HepG2 (cell line): ENCODE measurements around the gene LY6G5B. TPM values are rescaled to one million over a fixed set of nuclear protein-coding genes. Genes with fewer than 3 reads are reported as not detected.
A peak's percentile ranks its signal among the peaks of the same experiment; 100 is the strongest.

ENCODE experiments used
- ARNT2 ChIP-seq: sonication (generic); formaldehyde crosslinking; IDR thresholded peaks from 2 replicates; pipeline ENCODE4 v1.8.0; 2022; ENCODE audit warnings: mild to moderate bottlenecking, low read depth, missing genetic modification reagents, moderate library complexity
- KMT2A ChIP-seq: sonication (generic); formaldehyde crosslinking; IDR thresholded peaks from 2 replicates; pipeline ENCODE4 v1.4.0; 2020; ENCODE audit warnings: missing genetic modification reagents
- NCOA5 ChIP-seq: sonication (generic); formaldehyde crosslinking; IDR thresholded peaks from 2 replicates; pipeline ENCODE4 v1.4.0; 2020; ENCODE audit warnings: missing genetic modification reagents
- NKX3-1 ChIP-seq: sonication (generic); formaldehyde crosslinking; IDR thresholded peaks from 2 replicates; pipeline ENCODE4 v1.5.0; 2020; ENCODE audit warnings: missing genetic modification reagents
- NPAS2 ChIP-seq: sonication (generic); formaldehyde crosslinking; IDR thresholded peaks from 2 replicates; pipeline ENCODE4 v1.8.0; 2022; ENCODE audit warnings: mild to moderate bottlenecking, missing genetic modification reagents, borderline replicate concordance
- POLR2AphosphoS5 ChIP-seq: IDR thresholded peaks from 2 replicates; pipeline ENCODE4 v1.6.1; 2012; ENCODE audit warnings: low read depth, low read length
- SALL2 ChIP-seq: sonication (generic); formaldehyde crosslinking; IDR thresholded peaks from 2 replicates; pipeline ENCODE4 v1.8.1; 2023; ENCODE audit warnings: mild to moderate bottlenecking, missing genetic modification reagents, inconsistent platforms
- SATB2 ChIP-seq: sonication (generic); formaldehyde crosslinking; IDR thresholded peaks from 2 replicates; pipeline ENCODE4 v1.5.0; 2020; ENCODE audit warnings: missing genetic modification reagents
- SNRNP70 ChIP-seq: fragments of 200-400 bp; formaldehyde crosslinking; IDR thresholded peaks from 2 replicates; pipeline ENCODE4 v1.6.1; 2017; ENCODE audit warnings: mild to moderate bottlenecking, low read depth, low read length, moderate library complexity
- ZNF354B ChIP-seq: sonication (generic); formaldehyde crosslinking; IDR thresholded peaks from 2 replicates; pipeline ENCODE4 v1.8.0; 2022; ENCODE audit warnings: mild to moderate bottlenecking, missing genetic modification reagents
- ZNF382 ChIP-seq: sonication (generic); formaldehyde crosslinking; IDR thresholded peaks from 2 replicates; pipeline ENCODE4 v1.5.0; 2020; ENCODE audit warnings: missing genetic modification reagents, mild to moderate bottlenecking, borderline replicate concordance
- ZNF713 ChIP-seq: sonication (generic); formaldehyde crosslinking; IDR thresholded peaks from 2 replicates; pipeline ENCODE4 v1.4.0; 2020; ENCODE audit warnings: mild to moderate bottlenecking, missing genetic modification reagents
- ZNF720 ChIP-seq: sonication (generic); formaldehyde crosslinking; IDR thresholded peaks from 2 replicates; pipeline ENCODE4 v1.4.0; 2020; ENCODE audit warnings: missing genetic modification reagents
- ZNF788 ChIP-seq: sonication (generic); formaldehyde crosslinking; IDR thresholded peaks from 2 replicates; pipeline ENCODE4 v1.5.0; 2020; ENCODE audit warnings: mild to moderate bottlenecking, missing genetic modification reagents, borderline replicate concordance
- polyA plus RNA-seq, 8 experiments: library from polyadenylated mRNA; depleted of rRNA in 3 of 8; stranded (reverse) in 7 of 8; unstranded in 1 of 8; fragments of >200 nt; fragmentation: Illumina TruSeq in 4 of 8; extraction: Trizol in 4 of 8; gene quantifications; 2 replicates each; pipeline versions ENCODE4 v1.2.1 to v1.2.3, GENCODE V29; 2011 to 2016; ENCODE audit warnings: low read depth in 4 of 8, missing spikeins in 1 of 8, mixed read lengths in 1 of 8; ENCODE audit not compliant: insufficient read depth in 1 of 8
- total RNA-seq, 5 experiments: library from RNA; depleted of rRNA; stranded (reverse); fragments of >200 nt; fragmentation: Illumina TruSeq; extraction: Trizol; gene quantifications; 2 replicates each; pipeline ENCODE4 v1.2.3, GENCODE V29; 2016; ENCODE audit warnings: low read depth in 1 of 5
- TF ChIP-seq, protein P1 (sequence below): IDR thresholded peaks from 2 replicates; pipeline ENCODE4 v1.6.1; 2016; ENCODE audit warnings: low read depth
- TF ChIP-seq, protein P2 (sequence below): sonication (generic); formaldehyde crosslinking; IDR thresholded peaks from 2 replicates; pipeline ENCODE4 v1.4.0; 2020; ENCODE audit warnings: missing genetic modification reagents, mild to moderate bottlenecking, borderline replicate concordance
- TF ChIP-seq, protein P3 (sequence below): sonication (generic); formaldehyde crosslinking; IDR thresholded peaks from 2 replicates; pipeline ENCODE4 v1.5.0; 2020; ENCODE audit warnings: mild to moderate bottlenecking, missing genetic modification reagents

Gene LY6G5B
- total and polyA plus RNA-seq, 2 of the 13 experiments (the other 11 are each of a cell fraction or from before 2014, with no cell fraction given), result 7.8 to 15.7 TPM

GRCh38 chr6:31660381-31661261 lies 9.2 kb upstream of the LY6G5B start, which contains the start of gene C6orf47 (continued):
- TF ChIP-seq, protein P1, sequence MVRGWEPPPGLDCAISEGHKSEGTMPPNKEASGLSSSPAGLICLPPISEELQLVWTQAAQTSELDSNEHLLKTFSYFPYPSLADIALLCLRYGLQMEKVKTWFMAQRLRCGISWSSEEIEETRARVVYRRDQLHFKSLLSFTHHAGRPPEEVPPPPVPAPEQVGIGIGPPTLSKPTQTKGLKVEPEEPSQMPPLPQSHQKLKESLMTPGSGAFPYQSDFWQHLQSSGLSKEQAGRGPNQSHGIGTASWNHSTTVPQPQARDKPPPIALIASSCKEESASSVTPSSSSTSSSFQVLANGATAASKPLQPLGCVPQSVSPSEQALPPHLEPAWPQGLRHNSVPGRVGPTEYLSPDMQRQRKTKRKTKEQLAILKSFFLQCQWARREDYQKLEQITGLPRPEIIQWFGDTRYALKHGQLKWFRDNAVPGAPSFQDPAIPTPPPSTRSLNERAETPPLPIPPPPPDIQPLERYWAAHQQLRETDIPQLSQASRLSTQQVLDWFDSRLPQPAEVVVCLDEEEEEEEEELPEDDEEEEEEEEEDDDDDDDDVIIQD (CRISPR knock-in tag), result no peak; the same call in 1 of the 2 replicates
- TF ChIP-seq, protein P2, sequence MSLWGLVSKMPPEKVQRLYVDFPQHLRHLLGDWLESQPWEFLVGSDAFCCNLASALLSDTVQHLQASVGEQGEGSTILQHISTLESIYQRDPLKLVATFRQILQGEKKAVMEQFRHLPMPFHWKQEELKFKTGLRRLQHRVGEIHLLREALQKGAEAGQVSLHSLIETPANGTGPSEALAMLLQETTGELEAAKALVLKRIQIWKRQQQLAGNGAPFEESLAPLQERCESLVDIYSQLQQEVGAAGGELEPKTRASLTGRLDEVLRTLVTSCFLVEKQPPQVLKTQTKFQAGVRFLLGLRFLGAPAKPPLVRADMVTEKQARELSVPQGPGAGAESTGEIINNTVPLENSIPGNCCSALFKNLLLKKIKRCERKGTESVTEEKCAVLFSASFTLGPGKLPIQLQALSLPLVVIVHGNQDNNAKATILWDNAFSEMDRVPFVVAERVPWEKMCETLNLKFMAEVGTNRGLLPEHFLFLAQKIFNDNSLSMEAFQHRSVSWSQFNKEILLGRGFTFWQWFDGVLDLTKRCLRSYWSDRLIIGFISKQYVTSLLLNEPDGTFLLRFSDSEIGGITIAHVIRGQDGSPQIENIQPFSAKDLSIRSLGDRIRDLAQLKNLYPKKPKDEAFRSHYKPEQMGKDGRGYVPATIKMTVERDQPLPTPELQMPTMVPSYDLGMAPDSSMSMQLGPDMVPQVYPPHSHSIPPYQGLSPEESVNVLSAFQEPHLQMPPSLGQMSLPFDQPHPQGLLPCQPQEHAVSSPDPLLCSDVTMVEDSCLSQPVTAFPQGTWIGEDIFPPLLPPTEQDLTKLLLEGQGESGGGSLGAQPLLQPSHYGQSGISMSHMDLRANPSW, result peak; percentile 80; the same call in 1 of the 2 replicates
- TF ChIP-seq NPAS2 (CRISPR knock-in tag), result no peak
- TF ChIP-seq ZNF788, result peak; percentile 62; the same call in 1 of the 2 replicates
- 0 out of 2 replicates have a peak, but pooled peaks have one; percentile 23 for TF ChIP-seq ZNF354B (CRISPR knock-in tag)
- TF ChIP-seq, protein P3, sequence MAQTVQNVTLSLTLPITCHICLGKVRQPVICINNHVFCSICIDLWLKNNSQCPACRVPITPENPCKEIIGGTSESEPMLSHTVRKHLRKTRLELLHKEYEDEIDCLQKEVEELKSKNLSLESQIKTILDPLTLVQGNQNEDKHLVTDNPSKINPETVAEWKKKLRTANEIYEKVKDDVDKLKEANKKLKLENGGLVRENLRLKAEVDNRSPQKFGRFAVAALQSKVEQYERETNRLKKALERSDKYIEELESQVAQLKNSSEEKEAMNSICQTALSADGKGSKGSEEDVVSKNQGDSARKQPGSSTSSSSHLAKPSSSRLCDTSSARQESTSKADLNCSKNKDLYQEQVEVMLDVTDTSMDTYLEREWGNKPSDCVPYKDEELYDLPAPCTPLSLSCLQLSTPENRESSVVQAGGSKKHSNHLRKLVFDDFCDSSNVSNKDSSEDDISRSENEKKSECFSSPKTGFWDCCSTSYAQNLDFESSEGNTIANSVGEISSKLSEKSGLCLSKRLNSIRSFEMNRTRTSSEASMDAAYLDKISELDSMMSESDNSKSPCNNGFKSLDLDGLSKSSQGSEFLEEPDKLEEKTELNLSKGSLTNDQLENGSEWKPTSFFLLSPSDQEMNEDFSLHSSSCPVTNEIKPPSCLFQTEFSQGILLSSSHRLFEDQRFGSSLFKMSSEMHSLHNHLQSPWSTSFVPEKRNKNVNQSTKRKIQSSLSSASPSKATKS (CRISPR knock-in tag), result no peak
- peak; percentile 84 for TF ChIP-seq SALL2 (CRISPR knock-in tag)
- TF ChIP-seq SNRNP70, result no peak
- peak; percentile 90 for TF ChIP-seq NKX3-1 (CRISPR knock-in tag)
- TF ChIP-seq ARNT2 (CRISPR knock-in tag), result peak; percentile 89
- TF ChIP-seq SATB2 (CRISPR knock-in tag), result peak; percentile 87
- peak; percentile 74 for TF ChIP-seq POLR2AphosphoS5
- no peak for TF ChIP-seq ZNF713
- TF ChIP-seq ZNF382 (CRISPR knock-in tag), result no peak; the same call in 1 of the 2 replicates
- peak; percentile 77; the same call in 1 of the 2 replicates for TF ChIP-seq NCOA5 (CRISPR knock-in tag)
- no peak; the same call in 1 of the 2 replicates for TF ChIP-seq ZNF720 (CRISPR knock-in tag)
- peak; percentile 85; the same call in 1 of the 2 replicates for TF ChIP-seq KMT2A (CRISPR knock-in tag)
